Body of pancreas (tissue), 4 donors: ENCODE results near the gene KRT3. TPM values are rescaled to one million over a fixed set of nuclear protein-coding genes. Genes with fewer than 3 reads are reported as not detected.

Experiments used
- ATAC-seq: fragments of 150-250 bp; one replicate; pipeline ENCODE4 v1.9.1; 2016
- DNase-seq, 4 donors: peaks; one replicate each; pipeline ENCODE4 v3.0.0-alpha.2; 2019
- H3K27ac ChIP-seq, 4 donors: fragments of 200-600 bp; sonication (generic); 1 replicate in 3 of 4; 2 replicates in 1 of 4; pipeline versions ENCODE4 v1.5.1 to v1.6.1; 2016 to 2019; ENCODE audit warnings: mild to moderate bottlenecking in 1 of 4, mixed read lengths in 1 of 4, moderate library complexity in 1 of 4
- H3K27me3 ChIP-seq, 2 donors: fragments of 200-600 bp; sonication (generic); one replicate each; pipeline ENCODE4 v1.6.0; 2016; ENCODE audit warnings: mild to moderate bottlenecking in 1 of 2
- H3K36me3 ChIP-seq, 2 donors: fragments of 200-600 bp; sonication (generic); replicated peaks in 1 of 2; 2 replicates each; pipeline ENCODE4 v1.5.1; 2016; ENCODE audit warnings: low read depth in 2 of 2; ENCODE audit not compliant: insufficient read depth in 1 of 2
- H3K4me1 ChIP-seq: fragments of 200-600 bp; sonication (generic); one replicate; pipeline ENCODE4 v1.6.0; 2016
- H3K4me3 ChIP-seq, 2 donors: fragments of 200-600 bp; sonication (generic); 1 replicate in 1 of 2; 2 replicates in 1 of 2; pipeline ENCODE4 v1.5.1; 2016 to 2019
- H3K9me3 ChIP-seq, 3 donors: fragments of 200-600 bp; sonication (generic); 1 replicate in 2 of 3; 2 replicates in 1 of 3; pipeline ENCODE4 v1.5.1; 2016
- CTCF ChIP-seq, 7 experiments: fragments of 450-650 bp in 4 of 7; fragments of 200-600 bp in 3 of 7; sonication (generic) in 3 of 7; IDR thresholded peaks; one replicate each; pipeline ENCODE4 v1.5.1; 2016 to 2019; ENCODE audit warnings: antibody characterized with exemption in 7 of 7
- POLR2A ChIP-seq, 3 donors: fragments of 450-650 bp; IDR thresholded peaks; one replicate each; pipeline ENCODE4 v1.6.1; 2016; ENCODE audit warnings: antibody characterized with exemption in 3 of 3, mild to moderate bottlenecking in 2 of 3
- WGBS, 2 donors: methylation state at CpG; one replicate each; pipeline ENCODE4 v1.1.5; 2017; 5-methylcytosine and 5-hydroxymethylcytosine counted together
- intact Hi-C: fragments of 100-400 bp; cut with DNase I; formaldehyde crosslinking; loops from one replicate; pipeline ENCODE4 v1.15.1; 2023
- total RNA-seq, 2 donors: library from RNA; depleted of rRNA; stranded (reverse); fragments of >200 nt; gene quantifications; one replicate each; pipeline ENCODE4 v1.1.0, GENCODE V29; 2016

Gene KRT3
- not detected for total RNA-seq

- TF ChIP-seq POLR2A (IDR thresholded peaks at IDR 0.05) (no peak), CTCF (IDR thresholded peaks at IDR 0.05) (no peak)
- WGBS, 2 donors = 90 to 92% methylated on average over 10 to 17 of the region's 17 CpGs
- no peaks in the 10 kb centered on the region for H3K9me3 ChIP-seq
These were observed at the start of gene KRT3 for GRCh38 chr12:52795694-52796428. KRT3 (minus strand) TSS chr12:52796117; CDS start chr12:52796042, 75 bp downstream.

DNA sequence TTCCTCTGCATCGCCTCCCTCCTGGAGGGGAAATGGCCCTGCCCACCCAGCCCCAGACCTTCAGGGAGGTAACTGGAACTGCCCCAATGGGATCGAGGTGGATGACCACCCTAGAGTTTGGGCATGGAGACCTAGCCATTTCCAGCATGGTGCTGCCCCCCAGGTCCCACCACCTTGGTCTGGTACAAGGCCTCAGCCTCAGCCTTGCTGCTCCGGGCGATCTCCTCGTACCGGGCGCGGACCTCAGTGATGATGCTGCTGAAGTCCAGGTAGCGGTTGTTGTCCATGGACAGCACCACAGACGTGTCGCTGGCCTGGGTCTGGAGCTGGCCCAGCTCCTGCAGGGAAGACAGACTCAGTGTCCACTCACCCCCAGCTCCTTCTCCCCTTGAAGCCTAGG is 48.5 kb upstream of the KRT3 start:
- intact Hi-C loops = no loop called here
- Histone ChIP-seq H3K27me3 (no peaks in the 10 kb centered on the region), H3K4me1 (no peaks in the 10 kb centered on the region), H3K9me3 (no peaks in the 10 kb centered on the region), H3K4me3 (no peak overlapping the region), H3K36me3 (no peaks in the 10 kb centered on the region), H3K27ac (no peak overlapping the region)
- no peak for DNase-seq
- TF ChIP-seq CTCF (IDR thresholded peaks at IDR 0.05) = no peak
- no peak for TF ChIP-seq POLR2A (IDR thresholded peaks at IDR 0.05)
- no peak for ATAC-seq
- WGBS, 2 donors = 90% methylated on average over 11 of the region's 11 CpGs; no CpG with 5 or more reads in 1 of the 2 donors

More at GRCh38 chr12:52795694-52796428, at the start of gene KRT3:
- H3K4me3 ChIP-seq = no peak within 1 kb of the TSS
- H3K27ac ChIP-seq = no peak within 1 kb of the TSS
- H3K36me3 ChIP-seq = no peaks in the 10 kb centered on the region
- H3K27me3 ChIP-seq = no peaks in the 10 kb centered on the region
- peaks cover 6% of the 10 kb centered on the region for H3K4me1 ChIP-seq
- intact Hi-C loops = no loop called here
- ATAC-seq (no peak), DNase-seq (no peak)

- no peak for DNase-seq
- Histone ChIP-seq H3K27ac (no peak overlapping the region), H3K4me3 (no peak overlapping the region), H3K9me3 (no peaks in the 10 kb centered on the region), H3K36me3 (no peaks in the 10 kb centered on the region), H3K4me1 (no peaks in the 10 kb centered on the region), H3K27me3 (no peaks in the 10 kb centered on the region)
- no peak for TF ChIP-seq CTCF (IDR thresholded peaks at IDR 0.05)
- no peak for TF ChIP-seq POLR2A (IDR thresholded peaks at IDR 0.05)
- WGBS, 2 donors = 69 to 70% methylated on average over 12 to 18 of the region's 18 CpGs
- no peak for ATAC-seq
- intact Hi-C loops = no loop called here
These were observed 43.7 kb upstream of the KRT3 start for GRCh38 chr12:52839436-52840105.

GRCh38 chr12:52838609-52839435 is 42.9 kb upstream of the KRT3 start:
- H3K27me3 ChIP-seq = no peaks in the 10 kb centered on the region
- DNase-seq (no peak), ATAC-seq (no peak)
- no peak overlapping the region for H3K27ac ChIP-seq
- intact Hi-C loops = no loop called here
- H3K36me3 ChIP-seq = no peaks in the 10 kb centered on the region
- H3K4me1 ChIP-seq = no peaks in the 10 kb centered on the region
- WGBS, 2 donors = 43 to 59% methylated on average over 11 to 14 of the region's 14 CpGs
- TF ChIP-seq CTCF (IDR thresholded peaks at IDR 0.05) = no peak
- no peak for TF ChIP-seq POLR2A (IDR thresholded peaks at IDR 0.05)
- H3K9me3 ChIP-seq = no peaks in the 10 kb centered on the region
- no peak overlapping the region for H3K4me3 ChIP-seq
